HG03469 (cell line): ENCODE measurements around the gene NFYB.
"Not testable (repeated sequence)": the region's sequence is repeated elsewhere in the genome, so short reads cannot be mapped to it uniquely, and the experiment has no call there.

ENCODE experiments used
- ATAC-seq: cut with Tn5 transposase; IDR thresholded peaks from one replicate; pipeline ENCODE4 v1.9.1; 2021; ENCODE audit warnings: mild to moderate bottlenecking, moderate library complexity, moderate number of reproducible peaks; ENCODE audit not compliant: unreplicated experiment

NFYB gene

GRCh38 chr12:104121001-104121400, 17.0 kb downstream of the NFYB start:
- no peak for ATAC-seq

DNA sequence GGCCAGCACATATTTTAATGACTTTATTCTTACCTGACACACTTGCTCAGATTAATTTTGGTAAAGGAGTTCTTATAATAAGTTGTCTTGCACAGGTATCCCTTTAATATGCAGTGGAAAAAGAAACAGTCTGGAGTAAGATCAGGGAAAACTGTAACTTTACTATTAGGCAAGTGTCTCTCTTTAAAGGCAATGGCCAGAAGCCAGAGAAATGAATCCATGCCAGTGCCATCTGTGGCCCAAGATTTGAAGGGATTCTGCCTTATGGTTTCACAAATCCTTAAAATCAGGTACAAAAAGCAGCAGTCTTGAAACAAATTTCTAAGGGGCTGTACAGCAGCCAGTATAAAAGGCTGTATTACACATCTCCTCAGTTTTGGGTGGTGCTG, 22.4 kb downstream of the NFYB start:
- ATAC-seq, result no peak

DNA sequence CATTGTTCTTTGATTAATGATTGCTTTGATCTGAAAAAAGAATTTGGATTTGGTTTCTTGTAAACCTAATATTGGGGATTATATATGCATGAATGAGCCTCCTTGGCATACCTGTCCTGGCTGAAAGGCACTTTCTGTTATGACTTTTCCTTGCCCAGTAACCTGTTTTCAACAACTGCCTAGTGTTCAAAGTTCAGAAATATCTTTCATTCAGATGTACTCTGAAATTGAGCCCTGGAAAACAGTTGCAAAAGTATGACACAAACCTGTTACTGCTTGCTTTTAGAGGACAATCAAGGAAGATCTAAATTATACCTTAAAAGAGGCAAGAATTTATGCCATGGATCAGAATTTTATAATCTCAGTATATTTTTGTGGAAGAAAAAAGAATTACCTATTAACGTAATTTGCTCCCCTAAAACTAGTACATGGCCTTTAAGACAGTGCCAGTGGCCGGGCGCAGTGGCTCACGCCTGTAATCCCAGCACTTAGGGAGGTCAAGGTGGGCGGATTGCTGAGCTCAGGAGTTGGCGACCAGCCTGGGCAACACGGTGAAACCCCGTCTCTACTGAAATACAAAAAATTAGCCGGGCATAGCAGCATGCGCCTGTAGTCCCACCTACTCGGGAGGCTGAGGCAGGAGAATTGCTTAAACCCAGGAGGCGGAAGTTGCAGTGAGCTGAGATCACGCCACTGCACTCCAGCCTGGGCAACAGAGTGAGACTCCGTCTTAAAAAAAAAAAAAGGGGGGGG, 23.0 kb downstream of the NFYB start:
- not testable (repeated sequence) for ATAC-seq

DNA sequence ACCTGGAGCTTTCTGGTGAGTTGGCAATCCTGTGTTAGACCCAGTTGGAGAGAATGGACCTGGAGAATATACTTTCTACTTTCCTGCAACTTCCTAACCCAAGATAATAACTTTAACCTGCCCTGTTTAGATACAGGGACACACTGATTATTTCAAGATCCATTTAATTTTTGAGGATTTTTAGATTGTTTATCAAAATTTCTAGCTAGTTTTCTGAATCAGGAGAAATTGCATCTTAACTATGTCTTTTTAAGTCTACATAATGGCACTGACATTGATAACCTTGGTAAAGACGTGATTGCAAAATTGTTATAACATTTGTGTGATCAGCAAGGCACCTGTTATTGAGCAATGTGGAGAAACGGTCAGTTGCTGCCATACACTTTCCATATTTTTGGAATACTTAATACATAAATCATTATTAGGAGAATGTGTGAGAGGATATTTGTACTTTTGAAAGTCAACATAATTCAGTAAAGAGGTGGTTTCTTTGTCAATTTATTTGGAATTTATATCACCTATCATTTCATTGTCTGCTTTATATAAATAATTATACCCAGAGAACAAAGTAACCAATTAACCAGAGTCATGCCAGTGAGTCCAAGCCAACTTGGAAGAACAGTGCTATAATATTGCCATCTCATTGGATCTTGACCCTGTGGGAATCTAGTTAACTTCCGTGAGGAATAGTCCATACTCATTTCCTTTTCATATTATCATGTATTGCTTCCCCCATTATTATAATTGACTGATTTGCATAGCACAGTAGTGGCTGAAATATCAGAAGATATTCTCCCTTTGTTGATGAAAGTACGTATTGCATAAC, 28.4 kb downstream of the NFYB start:
- ATAC-seq, result no peak

DNA sequence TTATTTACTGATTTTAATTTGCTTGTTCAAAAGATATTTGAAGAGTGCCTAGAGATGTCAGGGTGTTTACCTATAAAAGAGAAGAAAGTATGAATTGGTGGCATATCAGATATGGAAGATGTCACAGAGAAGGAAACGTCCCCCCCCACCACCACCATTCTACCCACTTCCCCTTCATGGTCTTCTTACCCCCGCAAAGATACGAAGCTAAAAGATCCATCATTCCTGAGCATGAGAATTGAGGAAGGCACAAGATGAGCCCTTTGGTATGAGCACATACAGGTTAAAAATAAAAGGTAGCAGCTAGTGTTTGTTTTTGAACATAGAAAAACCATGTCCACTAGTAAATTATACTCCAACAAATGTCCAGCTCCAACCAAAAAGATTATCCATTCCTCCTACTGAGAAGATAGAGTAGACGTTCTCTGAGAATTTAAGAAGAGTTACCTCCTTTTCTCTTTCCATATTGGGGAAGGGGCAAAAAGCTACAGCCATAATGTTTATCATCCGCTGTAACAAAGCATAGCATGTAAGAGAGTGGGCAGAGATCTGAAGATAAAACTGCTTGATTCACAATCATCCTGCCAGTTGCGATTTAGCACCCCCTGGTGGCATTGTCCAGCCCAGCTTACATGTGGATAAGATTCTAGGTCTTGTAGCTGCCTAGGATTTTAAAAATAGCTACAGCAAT, 29.1 kb downstream of the NFYB start:
- no peak for ATAC-seq

DNA sequence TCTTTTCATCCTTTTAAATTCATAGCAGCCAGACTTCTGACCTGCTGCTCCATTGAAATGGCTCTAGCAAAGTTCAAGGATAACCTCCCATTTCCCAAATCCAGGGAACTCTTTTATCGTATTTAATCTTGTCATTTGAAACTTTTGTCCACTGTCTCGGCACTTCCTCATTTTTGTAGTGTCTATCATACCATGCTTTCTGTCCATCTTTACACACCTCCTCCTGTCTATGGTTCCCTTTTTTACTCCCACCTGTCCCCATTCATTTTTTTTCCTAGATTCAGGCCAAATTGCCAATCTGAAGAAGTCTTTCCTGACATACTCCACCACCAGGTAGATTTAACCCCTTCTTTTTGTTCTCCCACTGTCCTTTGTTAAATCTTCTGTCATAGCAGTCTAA, 31.0 kb downstream of the NFYB start:
- no peak for ATAC-seq

DNA sequence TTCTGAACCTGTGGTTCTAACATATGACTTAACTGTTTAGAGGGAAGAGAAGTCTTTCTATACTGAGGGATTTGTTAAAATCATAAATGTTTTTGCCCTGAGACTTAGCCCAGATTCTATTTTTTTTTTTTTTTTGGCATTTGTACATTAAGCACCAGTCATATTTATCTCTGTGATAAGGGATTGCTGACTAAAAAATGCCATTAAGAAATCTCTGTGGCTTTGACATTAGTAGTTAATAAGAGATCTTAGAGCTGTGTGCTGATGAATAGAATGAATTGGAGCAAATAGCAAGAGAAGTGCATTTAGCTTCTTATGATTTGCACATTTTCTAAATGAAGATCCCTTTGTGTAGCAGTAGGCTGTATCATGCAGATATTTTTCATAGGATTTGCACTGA, 32.5 kb downstream of the NFYB start:
- no peak for ATAC-seq

GRCh38 chr12:104097954-104098353, 40.1 kb downstream of the NFYB start:
- no peak for ATAC-seq

DNA sequence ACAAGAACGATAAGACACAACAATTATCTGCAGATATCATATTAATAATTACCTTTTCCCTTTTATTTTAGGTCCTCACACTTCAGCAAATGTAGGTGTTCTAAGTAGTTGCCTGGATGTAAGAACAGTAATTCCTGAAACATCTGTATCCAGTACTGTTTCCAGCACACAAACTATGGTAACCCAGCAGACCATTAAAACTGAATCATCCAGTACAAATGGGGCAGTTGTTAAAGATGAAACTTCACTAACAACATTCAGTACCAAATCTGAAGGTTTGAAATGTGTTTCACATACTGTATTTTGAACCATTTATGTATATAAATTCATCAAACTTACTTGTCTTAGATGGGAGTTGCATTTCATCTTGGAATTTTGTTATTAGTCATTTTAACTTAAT, 42.7 kb downstream of the NFYB start:
- no peak for ATAC-seq

DNA sequence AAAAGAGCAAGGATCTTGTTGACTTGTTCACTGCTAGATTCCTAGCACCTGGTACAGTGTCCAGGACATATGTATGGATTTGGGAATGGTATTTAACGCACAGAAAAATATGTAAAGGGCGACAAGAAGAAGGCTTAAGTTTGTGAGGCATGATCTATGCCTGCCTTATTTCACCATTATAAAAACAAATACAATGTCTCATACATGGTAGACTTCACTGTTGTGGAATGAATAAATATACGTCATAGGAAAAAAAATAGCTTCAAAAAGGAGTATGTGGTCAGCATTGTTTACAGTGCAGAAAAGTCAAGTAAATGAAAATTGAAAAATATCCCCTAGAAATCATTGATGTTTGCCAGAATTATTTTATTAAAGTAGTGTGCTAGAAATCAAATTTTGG, 43.7 kb downstream of the NFYB start:
- ATAC-seq, result no peak

DNA sequence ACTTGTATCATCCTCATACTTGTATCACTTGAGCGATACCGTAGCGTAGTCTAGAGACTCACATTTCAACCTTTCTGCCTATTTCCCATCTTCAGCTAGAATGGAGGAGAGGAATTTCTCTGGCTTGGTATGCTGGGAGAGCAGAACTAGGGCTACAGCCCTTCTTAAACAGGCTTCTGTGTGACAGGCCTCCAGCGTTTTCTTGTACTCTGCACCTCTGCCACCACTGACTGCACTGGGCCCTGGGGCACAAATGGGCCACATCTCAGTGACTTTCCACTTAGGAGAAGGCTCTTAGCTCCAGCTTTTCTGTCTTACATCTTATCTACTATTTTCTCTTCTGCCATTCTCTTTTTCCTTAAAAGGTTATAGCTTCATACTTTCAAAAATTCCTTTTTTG, 46.9 kb downstream of the NFYB start:
- ATAC-seq, result no peak

DNA sequence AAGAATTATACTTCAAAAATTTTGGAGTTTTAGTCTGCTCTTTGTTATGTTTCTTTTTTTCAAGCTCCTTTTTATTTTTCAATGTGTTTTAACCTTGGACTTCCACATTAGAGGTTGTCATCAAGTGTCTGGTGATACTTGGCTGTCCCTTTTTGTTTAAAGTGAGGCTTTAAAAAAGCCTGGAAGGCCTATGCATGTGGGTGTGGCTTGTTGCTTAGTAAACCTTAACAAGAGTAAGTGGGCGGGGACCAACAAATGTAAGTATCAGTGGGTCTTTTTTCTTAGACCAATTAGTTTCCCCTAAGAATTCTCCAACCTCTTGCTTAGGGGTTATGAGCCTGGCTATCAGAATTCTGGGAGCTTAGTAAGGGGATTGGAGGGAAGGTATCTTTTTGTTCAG, 47.3 kb downstream of the NFYB start:
- no peak for ATAC-seq

- ATAC-seq, result peak; percentile 64
Observed at GRCh38 chr12:104083769-104084475, 54.1 kb downstream of the NFYB start.

DNA sequence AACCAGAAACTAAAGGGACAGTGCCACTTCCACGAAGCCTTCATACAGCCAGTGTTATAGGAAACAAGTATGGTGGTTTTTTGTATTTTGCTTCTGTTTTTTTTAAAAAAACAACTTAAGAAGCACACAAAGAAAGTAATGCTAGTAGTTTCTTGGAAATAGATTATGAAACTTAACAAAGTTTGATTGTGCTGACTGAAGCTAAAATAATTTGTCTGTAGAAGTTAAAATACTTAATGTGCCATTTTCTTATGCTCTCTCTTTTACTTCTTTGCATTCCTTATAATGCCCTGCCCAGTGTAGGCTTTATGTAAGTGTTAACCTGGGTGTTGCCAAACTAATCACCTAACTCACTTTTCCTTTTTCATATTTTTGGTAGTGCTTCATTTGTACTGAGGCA, 57.2 kb downstream of the NFYB start:
- ATAC-seq, result no peak

DNA sequence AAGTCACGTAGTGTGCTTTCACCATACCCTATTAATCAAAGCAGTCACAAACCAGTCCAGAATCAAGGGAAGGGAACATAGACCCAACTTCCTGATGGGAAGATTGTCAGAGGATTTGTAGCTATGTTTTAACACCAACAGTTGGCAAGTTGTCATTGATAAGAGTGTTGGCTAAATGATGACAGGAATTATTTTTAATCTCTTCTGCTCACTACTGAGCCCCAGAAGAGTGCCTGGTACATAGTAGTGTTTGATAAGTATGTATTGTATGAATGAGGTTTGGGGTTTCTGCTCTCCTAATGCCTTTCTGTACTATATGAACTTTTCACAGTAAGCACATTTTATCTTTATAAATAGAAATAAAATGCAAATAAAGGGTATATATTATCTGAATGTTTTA, 59.0 kb downstream of the NFYB start:
- no peak for ATAC-seq

- ATAC-seq, result no peak
Observed at GRCh38 chr12:104073699-104074098, 64.3 kb downstream of the NFYB start.

- ATAC-seq, result no peak
Observed at GRCh38 chr12:104072099-104072498, 65.9 kb downstream of the NFYB start.
